Measurements from ENCODE around the gene TAF4.
"Not testable (repeated sequence)": the region's sequence is repeated elsewhere in the genome, so short reads cannot be mapped to it uniquely, and the experiment has no call there.

Gene TAF4

DNA sequence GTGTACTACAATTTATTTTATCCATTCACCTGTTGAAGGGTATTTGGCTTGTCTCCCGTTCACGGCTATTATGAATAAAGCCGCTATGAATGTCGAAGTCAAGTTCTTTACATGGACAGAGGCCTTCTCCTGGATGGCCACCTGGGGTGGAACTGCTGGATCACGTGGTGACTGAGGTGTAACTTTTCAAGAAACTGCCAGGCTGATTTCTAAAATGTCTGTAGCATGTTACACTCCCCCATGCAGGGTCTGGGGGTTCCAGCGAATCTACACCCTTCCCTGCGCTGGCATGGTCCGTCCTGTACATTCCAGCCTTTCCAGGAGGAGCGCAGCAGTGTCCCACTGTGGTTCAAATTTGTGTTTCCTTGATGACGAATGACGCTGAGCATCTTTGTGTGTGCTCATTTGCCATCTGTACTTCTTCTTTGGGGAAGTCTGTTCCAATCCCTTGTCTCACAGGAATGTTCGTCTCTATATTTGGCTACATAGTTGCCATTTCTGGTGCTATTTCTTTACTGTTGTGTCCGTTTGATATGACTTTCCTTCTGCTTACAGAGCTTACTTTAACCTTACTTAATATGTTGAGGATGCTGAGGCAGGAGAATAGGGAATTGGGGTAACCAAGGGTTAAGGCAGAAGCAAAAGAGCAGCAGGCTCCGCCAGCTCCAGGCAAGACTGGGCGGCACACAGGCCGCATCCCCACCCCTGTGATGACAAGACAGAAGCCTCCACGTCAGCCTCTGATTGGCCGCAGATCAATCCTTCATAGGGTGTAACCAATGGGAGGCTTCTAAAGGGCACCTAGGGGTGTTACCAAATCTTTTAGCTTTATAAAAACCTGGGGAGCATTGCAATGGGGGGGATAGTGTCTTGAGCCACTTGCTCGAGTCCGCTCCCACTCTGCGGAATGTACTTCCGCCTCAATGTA, 106.6 kb downstream of the TAF4 start:
- no peak for DNase-seq

DNA sequence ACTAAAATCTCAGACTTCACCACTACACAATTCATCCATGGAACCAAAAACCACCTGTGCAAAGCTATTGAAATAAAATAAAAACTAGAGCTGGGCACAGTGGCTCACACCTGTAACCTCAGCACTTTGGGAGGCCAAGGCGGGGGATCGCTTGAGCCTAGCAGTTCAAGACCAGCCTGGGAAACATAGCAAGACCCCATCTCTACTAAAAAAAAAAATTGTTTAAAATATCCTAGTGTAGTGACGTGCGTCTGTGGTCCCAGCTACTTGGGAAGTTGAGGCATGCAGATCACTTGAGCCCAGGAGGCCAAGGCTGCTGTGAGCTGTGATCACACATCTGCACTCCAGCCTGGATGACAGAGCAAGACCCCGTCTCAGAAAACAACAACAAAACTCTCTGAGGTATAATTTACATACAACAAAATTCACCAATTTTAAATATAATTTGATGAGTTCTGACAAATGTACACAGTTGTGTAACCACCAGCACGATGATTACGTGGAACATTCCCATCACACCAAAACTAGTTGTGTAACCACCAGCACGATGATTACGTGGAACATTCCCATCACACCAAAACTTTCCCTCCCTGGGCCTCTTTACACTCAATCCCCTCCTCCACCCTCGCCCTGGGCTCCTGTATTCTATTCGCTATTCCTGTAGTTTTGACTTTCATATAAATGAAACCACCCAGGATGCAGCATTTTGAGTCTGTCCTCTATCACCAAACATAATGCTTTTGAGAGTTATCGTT, 107.5 kb downstream of the TAF4 start:
- no peak for DNase-seq

DNA sequence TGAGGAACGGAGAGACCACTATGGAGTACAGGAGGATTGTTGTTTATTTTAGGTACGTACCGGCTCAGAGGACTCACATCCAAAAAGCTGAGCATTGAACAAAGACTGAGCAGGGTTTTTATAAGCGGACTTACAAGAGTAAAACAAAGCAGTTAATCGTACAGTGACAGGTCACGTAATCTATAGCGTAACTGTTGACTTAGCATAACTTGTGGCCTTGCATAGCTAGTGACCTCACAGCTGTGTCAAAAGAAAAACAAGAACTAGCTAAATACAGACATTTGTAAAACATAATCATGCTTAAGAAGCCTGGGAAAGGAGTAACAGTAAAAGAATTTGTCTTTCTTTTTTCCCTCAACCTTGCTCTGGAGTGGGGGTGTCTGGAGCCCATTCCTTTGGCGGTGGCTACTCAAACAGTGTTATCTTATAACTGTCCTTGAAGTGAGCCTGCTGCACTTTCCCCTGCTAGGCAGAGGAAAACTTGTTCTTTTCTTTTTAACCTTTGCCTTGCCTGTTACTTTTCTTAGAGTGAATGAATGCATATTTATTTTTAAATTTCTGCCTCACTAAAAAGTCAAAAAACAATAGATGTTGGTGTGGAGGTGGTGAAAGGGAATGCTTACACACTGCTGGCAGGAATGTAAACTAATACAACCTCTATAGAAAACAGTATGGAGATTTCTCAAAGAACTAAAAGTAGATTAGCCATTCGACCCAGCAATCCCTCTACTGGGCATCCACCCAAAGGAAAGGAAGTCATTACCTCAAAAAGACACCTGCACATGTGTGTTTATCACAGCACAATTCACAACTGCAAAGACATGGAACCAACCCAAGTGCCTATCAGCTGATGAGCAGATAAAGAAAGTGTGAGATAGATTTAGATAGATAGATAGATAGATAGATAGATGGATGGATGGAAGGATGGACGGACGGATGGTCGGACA, 109.0 kb downstream of the TAF4 start:
- DNase-seq = no peak

DNA sequence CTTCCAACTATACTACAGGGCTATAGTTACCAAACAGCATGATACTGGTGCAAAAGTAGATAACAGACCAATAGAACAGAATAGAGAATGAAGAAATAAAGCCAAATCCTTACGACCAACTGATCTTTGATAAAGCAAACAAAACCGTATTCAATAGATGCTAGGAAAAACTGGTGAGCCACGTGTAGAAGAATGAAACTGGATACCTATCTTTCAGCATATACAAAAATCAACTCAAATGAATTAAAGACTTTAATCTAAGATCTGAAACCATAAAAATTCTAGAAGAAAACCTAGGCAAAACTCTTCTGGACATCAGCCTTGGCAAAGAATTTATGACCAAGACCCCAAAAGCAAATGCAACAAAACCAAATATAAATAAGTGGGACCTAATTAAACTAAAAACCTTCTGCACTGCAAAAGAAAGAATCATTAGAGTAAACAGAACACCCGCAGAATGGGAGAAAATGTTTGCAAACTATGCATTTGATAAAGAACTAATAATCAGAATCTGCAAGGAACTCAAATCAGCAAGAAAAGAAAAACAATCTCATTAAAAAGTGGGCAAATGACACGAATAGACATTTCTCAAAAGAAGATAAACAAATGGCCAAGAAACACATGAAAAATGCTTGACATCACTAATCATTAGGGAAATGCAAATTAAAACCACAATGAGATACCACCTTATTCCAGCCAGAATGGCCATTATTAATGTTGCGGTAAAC, 109.8 kb downstream of the TAF4 start:
- no peak for DNase-seq

DNA sequence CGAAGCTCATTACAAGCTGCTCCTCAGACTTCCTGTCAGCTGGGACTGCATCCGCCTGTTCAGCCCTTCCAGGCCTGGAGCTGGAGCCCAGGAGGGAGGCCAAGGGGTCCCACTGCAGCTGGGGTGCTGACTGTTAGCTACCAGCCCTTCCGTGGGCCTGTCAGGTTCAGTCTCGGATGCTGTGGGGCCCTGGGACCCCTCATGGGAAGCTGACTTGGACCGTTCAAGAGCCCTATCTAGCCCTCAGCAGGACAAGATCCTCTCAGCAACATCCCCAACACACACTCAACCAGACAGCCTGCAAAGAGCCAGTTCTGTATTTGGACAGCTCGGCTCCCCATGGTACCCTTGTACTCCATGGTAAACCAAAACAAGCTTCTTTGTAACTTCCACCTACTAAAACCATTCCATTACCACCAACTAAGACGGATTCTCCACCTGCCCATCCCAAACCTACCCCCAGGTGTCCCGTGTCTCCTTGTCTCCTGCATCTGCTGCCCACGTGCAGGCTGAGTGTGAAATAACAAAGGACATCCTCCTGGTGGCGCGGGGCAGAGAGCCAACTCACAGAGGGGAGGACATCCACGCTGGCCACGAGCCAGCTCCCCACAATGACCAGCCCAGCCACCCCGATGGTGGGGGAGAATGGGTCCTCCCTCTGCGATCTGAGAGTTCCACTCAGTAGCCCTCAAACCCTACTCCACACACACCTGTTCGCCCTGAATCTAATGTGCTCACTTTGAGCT, 111.2 kb downstream of the TAF4 start:
- DNase-seq = no peak

DNA sequence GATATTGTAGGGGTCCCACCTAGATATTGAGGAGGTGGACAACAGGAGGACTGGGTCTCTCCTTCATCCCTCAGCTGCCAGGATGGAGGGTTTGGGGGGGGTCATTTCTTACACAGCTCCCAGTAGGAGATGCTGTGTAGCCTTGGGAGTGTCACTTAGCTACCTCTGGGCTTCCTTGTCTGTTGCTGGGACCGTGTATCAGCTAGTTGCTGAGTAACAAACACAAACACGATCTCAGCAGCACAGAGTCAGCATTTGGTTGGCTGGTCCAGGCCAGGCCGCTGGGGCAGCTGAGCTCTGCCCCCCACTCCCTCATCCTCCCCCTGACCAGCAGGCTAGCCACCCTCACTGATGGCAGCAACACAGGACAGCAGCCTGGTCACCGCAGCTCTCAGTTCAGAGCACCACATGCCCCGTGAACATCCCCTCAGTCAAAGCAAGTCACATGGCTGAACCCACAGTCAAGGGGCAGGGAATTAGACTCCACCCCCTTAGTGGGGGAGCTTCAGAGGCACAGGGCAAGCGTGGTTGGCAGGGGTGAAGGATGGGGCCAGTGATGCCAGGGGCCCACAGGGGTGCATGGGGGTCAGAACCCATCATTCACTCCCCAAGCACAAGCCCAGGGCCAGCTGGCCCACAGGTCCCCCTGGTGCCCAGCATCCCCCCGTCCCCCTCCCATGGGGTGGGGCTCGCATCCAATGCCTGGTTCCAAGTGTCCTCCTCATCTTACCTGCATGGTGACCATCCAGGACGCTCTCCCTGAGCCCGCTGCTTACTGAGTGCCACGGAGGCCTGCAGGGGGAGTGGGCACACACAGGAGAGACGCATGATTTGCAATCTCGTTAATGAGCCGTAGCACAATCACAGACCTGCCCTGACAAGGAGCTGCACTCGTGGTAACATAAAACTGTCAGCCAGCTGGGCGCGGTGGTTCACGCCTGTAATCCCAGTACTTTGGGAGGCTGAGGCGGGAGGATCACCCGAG, 112.4 kb downstream of the TAF4 start:
- no peak for DNase-seq

DNA sequence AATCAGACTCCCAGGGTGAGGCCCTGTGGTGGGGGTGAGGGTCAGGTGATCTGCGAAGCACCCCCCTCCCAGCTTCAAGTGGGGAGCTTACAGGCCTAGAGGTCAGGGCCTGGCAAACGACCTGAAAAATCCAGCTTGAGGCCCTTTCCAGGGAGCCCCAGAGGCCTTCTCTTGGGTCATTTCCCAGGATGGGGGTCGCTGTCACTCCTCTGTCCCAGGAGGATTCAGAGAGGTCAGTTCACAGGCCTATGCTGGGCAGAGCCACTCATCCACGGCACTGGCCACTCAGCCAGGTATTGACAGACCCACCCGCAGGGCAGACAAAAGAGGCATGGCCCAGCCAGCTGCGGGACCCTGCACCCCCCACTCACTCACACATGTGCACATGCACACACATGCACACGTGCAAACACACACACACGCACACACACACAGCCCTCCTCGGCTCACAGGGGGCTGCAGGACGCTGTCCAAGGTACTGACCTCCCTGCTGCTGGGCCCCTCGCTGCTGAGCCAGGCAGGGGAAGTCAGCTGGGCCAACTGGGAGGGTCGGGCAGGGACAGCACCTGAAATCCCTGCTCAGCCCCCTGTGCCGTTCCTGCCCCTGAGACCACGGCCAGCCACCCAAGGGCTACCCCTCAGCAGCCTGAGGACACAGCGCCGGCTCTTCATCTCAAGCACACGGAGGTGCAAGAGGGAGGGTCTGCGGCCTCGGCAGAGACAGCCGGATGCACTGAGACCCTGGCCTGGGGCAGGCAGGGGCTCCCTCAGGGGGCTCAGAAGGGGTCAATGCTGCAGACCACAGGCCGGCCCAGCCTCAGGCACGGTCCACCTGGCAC, 113.8 kb downstream of the TAF4 start:
- DNase-seq = no peak

DNA sequence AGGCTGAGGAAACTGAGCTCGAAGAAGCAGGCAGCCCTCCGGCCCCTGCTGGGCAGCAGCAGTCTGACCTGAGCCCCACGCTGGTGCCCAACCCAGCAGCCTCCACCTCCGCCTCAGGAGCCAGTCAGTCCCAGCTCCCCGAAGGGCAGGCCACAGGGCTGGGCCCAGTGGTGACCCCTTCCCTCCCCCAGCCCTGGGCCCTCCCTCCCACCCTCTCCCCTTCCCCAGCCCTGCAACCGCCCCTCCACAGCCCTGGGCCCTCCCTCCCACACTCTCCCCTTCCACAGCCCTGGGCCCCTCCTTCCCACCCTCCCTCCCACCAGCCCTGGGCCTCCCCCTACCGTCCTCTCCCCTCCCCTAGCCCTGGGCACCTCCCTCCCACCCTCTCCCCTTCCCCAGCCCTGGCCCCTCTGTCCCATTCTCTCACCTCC, 115.0 kb downstream of the TAF4 start:
- DNase-seq = no peak

DNA sequence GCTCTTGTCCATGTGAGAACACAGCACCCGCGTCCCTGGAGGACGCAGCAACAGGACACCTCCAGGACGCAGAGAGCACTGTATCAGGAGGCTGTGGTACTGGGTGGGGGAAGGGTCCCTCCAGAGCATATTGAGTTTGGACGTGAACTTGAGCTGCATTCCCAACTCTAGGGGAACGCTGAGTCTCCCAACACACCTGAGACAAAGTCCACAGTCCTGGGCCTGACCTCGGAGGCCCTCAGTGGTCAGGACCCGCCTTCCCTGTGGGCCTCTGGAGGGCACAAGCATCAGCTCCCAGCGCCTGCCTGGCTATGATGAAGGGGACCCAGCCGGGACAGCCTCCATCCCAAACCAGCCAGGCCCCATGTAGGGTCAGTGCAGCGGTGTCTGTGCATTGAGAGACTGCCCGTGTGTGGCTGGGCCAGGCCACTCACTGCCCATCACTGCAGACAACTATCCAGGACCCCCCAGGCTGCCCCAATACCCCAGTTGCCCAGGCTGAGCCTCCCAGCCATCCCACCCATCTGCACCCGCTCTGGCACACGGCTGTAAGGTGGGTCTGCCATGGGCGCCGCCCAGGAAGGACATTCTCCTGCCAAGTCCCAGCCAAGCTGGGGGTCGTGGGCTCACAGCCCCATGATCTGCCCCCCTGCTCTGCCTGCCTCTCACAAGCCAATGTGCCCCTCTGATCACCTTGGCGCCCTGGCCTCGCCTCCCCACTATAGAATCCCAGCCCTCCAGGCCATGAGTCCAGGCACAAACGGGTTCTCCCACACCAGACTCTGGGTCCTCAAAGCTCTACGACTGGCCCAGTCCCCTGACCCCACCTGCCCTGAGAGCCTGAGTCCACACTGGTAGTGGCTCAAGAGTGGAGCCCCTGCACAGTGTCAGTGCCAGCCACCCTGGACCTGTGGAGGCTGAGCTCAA, 115.7 kb downstream of the TAF4 start:
- no peak for DNase-seq

DNA sequence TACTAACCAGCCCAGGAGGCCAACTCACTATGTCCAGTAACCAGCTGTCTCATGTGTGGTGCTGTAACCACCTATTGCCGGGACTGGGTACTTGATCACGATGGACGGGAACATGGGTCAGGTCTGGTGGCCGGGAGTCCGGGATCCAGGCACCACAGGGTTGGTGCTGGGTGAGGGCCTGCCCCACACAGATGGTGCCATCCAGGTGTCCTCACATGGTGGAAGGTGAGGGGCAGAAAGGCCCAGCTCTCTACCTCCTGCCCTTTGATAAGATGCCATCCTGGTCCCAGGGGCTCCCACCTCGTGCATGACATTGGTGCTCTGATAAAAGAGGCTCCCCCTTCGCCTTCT, 116.3 kb downstream of the TAF4 start:
- DNase-seq = no peak

DNA sequence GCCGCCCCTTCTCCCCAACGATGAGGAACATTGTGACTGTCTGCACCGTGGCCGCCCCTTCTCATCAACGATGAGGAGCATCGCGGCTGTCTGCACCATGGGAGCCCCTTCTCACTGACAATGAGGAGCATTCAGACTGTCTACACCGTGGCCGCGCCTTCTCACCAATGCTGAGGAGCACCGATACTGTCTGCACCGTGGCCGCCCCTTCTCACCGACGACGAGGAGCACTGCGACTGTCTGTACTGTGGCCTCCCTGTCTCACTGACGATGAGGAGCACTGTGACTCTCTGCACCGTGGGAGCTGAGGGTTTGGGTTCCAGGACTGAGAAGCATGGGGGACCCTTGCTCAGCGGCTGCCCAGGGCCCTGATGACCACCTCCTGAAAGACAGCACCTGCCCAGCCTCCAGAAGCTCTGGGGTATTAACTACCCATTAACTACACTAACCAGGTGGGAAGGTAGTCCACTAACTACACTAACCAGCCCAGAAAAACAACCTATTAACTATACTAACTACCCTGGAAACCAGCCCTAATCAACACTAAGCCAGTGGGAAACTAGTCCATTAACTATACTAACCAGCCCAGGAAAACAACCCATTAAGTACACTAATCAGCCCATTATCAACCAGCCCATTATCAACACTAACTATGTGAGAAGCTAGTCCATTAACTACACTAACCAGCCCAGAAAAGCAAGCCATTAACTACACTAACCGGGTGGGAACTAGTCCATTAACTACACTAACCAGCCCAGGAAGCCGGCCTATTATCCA, 116.9 kb downstream of the TAF4 start:
- no peak for DNase-seq

DNA sequence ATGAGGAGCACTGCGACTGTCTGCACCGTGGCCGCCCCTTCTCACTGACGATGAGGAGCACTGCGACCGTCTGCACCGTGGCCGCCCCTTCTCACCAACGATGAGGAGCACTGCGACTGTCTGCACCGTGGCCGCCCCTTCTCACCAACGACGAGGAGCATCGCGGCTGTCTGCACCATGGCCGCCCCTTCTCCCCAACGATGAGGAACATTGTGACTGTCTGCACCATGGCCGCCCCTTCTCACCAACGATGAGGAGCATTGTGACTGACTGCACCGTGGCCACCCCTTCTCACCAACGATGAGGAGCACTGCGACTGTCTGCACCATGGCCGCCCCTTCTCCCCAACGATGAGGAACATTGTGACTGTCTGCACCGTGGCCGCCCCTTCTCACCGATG, 117.6 kb downstream of the TAF4 start:
- DNase-seq = not testable (repeated sequence)

DNA sequence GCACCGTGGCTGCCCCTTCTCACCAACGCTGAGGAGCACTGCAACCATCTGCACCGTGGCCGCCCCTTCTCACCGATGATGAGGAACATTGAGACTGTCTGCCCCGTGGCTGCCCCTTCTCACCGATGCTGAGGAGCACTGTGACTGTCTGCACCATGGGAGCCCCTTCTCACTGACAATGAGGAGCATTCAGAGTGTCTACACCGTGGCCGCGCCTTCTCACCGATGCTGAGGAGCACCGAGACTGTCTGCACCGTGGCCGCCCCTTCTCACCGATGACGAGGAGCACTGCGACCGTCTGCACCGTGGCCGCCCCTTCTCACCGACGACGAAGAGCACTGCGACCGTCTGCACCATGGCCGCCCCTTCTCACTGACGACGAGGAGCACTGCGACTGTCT, 120.2 kb downstream of the TAF4 start:
- not testable (repeated sequence) for DNase-seq

DNA sequence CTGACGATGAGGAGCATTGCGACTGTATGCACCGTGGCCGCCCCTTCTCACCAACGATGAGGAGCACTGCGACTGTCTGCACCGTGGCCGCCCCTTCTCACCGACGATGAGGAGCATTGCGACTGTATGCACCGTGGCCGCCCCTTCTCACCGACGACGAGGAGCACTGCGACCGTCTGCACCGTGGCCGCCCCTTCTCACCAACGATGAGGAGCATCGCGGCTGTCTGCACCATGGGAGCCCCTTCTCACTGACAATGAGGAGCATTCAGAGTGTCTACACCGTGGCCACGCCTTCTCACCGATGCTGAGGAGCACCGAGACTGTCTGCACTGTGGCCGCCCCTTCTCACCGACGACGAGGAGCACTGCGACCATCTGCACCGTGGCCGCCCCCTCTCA, 120.7 kb downstream of the TAF4 start:
- DNase-seq = not testable (repeated sequence)

DNA sequence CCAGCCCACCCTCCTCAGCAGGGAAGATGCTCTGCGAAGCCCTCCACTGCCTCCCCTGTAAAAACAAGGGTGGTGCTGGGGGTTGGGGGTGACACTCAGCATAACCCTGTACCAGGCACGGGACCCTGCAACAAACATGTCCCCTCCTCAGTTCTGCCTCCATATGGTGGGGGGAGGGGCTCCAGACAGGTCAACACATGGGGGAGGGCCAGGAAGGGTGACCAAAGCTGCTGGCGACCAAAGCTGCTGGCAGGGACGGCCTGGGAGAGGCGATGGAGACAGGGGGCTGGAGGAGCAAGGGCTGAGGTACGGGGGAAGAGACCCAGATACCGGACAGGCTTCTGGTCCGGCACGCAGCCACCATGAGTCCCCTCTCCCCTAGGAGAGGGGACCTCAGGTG, 123.2 kb downstream of the TAF4 start:
- DNase-seq = no peak

DNA sequence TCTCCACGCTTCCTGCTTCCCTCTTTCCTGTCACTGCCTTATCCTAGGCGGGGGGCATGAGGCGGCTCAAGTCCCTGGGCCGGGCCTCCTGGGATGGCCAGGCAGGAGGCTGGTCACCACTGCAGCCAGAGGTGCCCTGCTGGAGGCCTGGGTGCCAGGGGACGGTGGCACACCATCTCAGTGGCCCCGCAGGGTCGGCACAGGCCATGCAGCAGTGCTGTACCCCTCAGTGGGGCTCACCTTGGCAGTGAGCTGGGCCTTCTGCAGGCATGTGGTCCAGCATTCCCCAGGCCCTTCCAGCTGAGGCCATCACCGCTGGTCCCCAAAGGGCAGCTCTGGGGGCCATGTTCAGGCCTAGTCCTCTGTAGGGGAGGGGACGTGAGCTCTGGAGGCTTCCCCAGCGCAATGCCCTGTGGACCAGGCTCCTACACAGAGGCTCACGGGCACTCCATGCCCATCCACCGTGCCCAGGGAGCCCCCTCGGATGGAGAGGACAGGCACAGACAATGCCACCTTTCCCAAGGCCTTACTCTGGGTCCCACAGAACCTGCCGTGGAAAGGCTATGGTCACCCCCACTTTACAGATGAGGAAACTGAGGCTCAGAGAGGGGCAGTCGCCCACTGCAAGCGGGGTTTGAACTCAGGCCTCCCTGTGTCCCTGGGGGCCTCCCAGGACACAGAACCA, 123.8 kb downstream of the TAF4 start:
- DNase-seq = no peak

Measured in MV-4-11 (cell line).